Ovary (tissue), 3 donors: ENCODE data around the gene NCOA5.

Experiments used
- CTCF ChIP-seq, 3 donors: fragments of 450-650 bp in 2 of 3; fragments of 200-600 bp in 1 of 3; IDR thresholded peaks; one replicate each; pipeline versions ENCODE4 v1.5.1 to v1.8.0; 2016 to 2022; ENCODE audit warnings: antibody characterized with exemption in 3 of 3, mild to moderate bottlenecking in 1 of 3
- EP300 ChIP-seq: sonication (generic); formaldehyde crosslinking; IDR thresholded peaks from one replicate; pipeline ENCODE4 v1.6.1; 2017; ENCODE audit warnings: antibody characterized with exemption
- donor health status: DM: no; HTN: no; CAD: no.

GRCh38 chr20:46058599-46059281 lies 31.0 kb downstream of the NCOA5 start:
- no peak for TF ChIP-seq CTCF (IDR thresholded peaks at IDR 0.05)
- no peak for TF ChIP-seq EP300
